PC-3 (cell line): ENCODE measurements around the gene MTM1. TPM values are rescaled to one million over a fixed set of nuclear protein-coding genes. Genes with fewer than 3 reads are reported as not detected.

Source experiments
- ATAC-seq: fragments of 200-7000 bp; cut with Tn5 transposase; 2 replicates; pipeline ENCODE4 v1.9.1; 2020; ENCODE audit warnings: mild to moderate bottlenecking, moderate library complexity
- BruUV-seq: library from RNA; stranded (reverse); fragments of 400-500 nt; replicated peaks from 2 replicates; lab custom pipeline; 2021; lab: Mats Ljungman, UMichigan
- CTCF ChIA-PET: fragments of 300-600 bp; sonication (Branson Sonifier 250); formaldehyde crosslinking; loops from one replicate; lab custom pipeline; 2022; ENCODE audit warnings: antibody characterized with exemption; lab: Charles Lee
- POLR2A ChIA-PET: fragments of 300-600 bp; sonication (Branson Sonifier 250); formaldehyde crosslinking; loops from one replicate; lab custom pipeline; 2022; ENCODE audit warnings: antibody characterized with exemption; ENCODE audit not compliant: unreplicated experiment; lab: Charles Lee
- DNase-seq: peaks from one replicate; pipeline ENCODE4 v3.0.0-alpha.2; 2015
- H2AFZ ChIP-seq: fragments of 300-600 bp; sonication (generic); 2 replicates; pipeline ENCODE4 v1.6.0; 2016; ENCODE audit warnings: antibody characterized with exemption, low read length
- H3F3A ChIP-seq: fragments of 300-600 bp; sonication (generic); one replicate; pipeline ENCODE4 v1.6.0; 2017; ENCODE audit warnings: antibody characterized with exemption, low read length, control low read depth, mild to moderate bottlenecking; ENCODE audit not compliant: unreplicated experiment
- H3K27ac ChIP-seq: fragments of 300-600 bp; sonication (generic); 2 replicates; pipeline ENCODE4 v1.5.1; 2016; ENCODE audit warnings: mild to moderate bottlenecking, low read length
- H3K27me3 ChIP-seq: fragments of 300-600 bp; sonication (generic); 2 replicates; pipeline ENCODE4 v1.6.1; 2016; ENCODE audit warnings: low read length, mixed read lengths
- H3K36me3 ChIP-seq: fragments of 300-600 bp; sonication (generic); 2 replicates; pipeline ENCODE4 v1.6.1; 2016; ENCODE audit warnings: low read depth, mixed run types, low read length, mixed read lengths
- H3K4me1 ChIP-seq: fragments of 300-600 bp; sonication (generic); 2 replicates; pipeline ENCODE4 v1.5.1; 2016; ENCODE audit warnings: low read length; ENCODE audit not compliant: insufficient read depth
- H3K4me2 ChIP-seq: fragments of 300-600 bp; sonication (generic); 2 replicates; pipeline ENCODE4 v1.6.0; 2016; ENCODE audit warnings: low read length
- H3K4me3 ChIP-seq: fragments of 300-600 bp; sonication (generic); 2 replicates; pipeline ENCODE4 v1.5.1; 2016; ENCODE audit warnings: mild to moderate bottlenecking, low read length, mixed read lengths
- H3K79me2 ChIP-seq: fragments of 300-600 bp; sonication (generic); 2 replicates; pipeline ENCODE4 v1.6.1; 2017; ENCODE audit warnings: low read length, mixed read lengths
- H3K9ac ChIP-seq: fragments of 300-600 bp; sonication (generic); 2 replicates; pipeline ENCODE4 v1.6.0; 2016; ENCODE audit warnings: mild to moderate bottlenecking, low read length
- H3K9me2 ChIP-seq: fragments of 300-600 bp; sonication (generic); replicated peaks from 2 replicates; pipeline ENCODE4 v1.6.1; 2016; ENCODE audit warnings: mixed run types, low read length, mixed read lengths
- H3K9me3 ChIP-seq: fragments of 300-600 bp; sonication (generic); 2 replicates; pipeline ENCODE4 v1.6.1; 2016; ENCODE audit warnings: low read length, mixed read lengths
- H4K20me1 ChIP-seq: fragments of 300-600 bp; sonication (generic); 2 replicates; pipeline ENCODE4 v1.6.1; 2016; ENCODE audit warnings: low read length, mixed read lengths
- EZH2 ChIP-seq: fragments of 300-600 bp; sonication (generic); IDR thresholded peaks from one replicate; pipeline ENCODE4 v1.6.1; 2017; ENCODE audit warnings: antibody characterized with exemption, mild to moderate bottlenecking, low read length; ENCODE audit not compliant: unreplicated experiment
- EZH2phosphoT487 ChIP-seq: fragments of 300-600 bp; sonication (generic); IDR thresholded peaks from 2 replicates; pipeline ENCODE4 v1.6.1; 2018; ENCODE audit warnings: mild to moderate bottlenecking, antibody characterized with exemption, low read length, borderline replicate concordance
- intact Hi-C: fragments of 100-400 bp; cut with micrococcal nuclease; formaldehyde crosslinking; loops from 2 replicates; pipeline ENCODE4 v1.9.0; 2023
- total RNA-seq: library from RNA; depleted of rRNA; stranded (reverse); fragments of >200 nt; gene quantifications from 2 replicates; pipeline ENCODE4 v1.2.3, GENCODE V29; 2014
- TF ChIP-seq, protein P1 (sequence below): fragments of 300-600 bp; sonication (generic); conservative IDR thresholded peaks from 2 replicates; pipeline ENCODE4 v1.5.1; 2017; ENCODE audit warnings: antibody characterized with exemption, low read depth, mild to moderate bottlenecking, low read length

Gene MTM1
- total RNA-seq, 1 experiment from 2014 or later, result 13.7 TPM

GRCh38 chrX:150615356-150615755, 46.9 kb downstream of the MTM1 start:
- DNase-seq, result no peak
- Histone ChIP-seq H3K79me2 (no peaks in the 10 kb centered on the region), H3K9me2 (no peaks in the 10 kb centered on the region), H3K36me3 (no peaks in the 10 kb centered on the region), H3K4me2 (no peak overlapping the region), H3K4me3 (no peak overlapping the region), H3K27ac (no peak overlapping the region), H4K20me1 (no peaks in the 10 kb centered on the region), H3K4me1 (no peaks in the 10 kb centered on the region), H3K9ac (no peak overlapping the region), H3K27me3 (no peaks in the 10 kb centered on the region), H3F3A (no peaks in the 10 kb centered on the region), H3K9me3 (no peaks in the 10 kb centered on the region), H2AFZ (no peak overlapping the region)
- BruUV-seq, result no TSS peak
- ChIA-PET POLR2A (no interaction called here), CTCF (no interaction called here)
- no peak for ATAC-seq
- TF ChIP-seq EZH2phosphoT487 (no peak), EZH2 (no peak)
- TF ChIP-seq, protein P1, sequence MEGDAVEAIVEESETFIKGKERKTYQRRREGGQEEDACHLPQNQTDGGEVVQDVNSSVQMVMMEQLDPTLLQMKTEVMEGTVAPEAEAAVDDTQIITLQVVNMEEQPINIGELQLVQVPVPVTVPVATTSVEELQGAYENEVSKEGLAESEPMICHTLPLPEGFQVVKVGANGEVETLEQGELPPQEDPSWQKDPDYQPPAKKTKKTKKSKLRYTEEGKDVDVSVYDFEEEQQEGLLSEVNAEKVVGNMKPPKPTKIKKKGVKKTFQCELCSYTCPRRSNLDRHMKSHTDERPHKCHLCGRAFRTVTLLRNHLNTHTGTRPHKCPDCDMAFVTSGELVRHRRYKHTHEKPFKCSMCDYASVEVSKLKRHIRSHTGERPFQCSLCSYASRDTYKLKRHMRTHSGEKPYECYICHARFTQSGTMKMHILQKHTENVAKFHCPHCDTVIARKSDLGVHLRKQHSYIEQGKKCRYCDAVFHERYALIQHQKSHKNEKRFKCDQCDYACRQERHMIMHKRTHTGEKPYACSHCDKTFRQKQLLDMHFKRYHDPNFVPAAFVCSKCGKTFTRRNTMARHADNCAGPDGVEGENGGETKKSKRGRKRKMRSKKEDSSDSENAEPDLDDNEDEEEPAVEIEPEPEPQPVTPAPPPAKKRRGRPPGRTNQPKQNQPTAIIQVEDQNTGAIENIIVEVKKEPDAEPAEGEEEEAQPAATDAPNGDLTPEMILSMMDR, result no peak
- intact Hi-C loops, result no loop called here

DNA sequence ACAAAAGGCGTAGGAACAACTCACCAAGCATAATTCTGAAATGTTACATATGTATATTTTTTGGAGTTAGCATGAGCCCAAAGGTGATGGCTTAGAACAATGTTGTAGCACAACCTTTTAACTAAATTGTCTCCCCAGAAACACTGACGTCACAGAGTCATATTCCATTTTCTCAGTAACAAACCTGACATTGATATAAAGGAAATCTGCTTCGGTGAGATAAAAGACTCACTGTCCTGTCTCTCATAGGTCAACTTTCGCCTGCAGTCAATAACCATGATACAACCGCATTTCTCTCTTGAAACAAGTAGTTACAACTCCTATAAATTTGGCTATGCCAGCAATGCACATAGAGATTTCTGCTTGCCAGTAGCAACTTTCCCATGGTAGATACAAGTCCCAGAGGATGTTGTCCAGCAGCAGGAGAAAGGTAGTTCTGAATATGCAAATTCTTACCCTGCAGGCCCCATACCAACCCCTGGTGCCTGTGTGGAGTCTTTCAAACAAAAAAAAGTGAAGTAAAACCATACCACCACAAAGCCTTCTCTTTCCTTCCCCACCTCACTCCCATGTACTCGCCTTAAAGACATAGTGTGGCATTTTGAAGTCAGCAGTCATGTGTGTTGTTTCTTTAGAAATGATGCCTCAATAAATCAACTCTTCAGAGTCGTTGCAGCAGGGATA, 47.9 kb downstream of the MTM1 start:
- TF ChIP-seq, protein P1, result no peak
- TF ChIP-seq EZH2phosphoT487 (no peak), EZH2 (no peak)
- Histone ChIP-seq H3K4me2 (no peak overlapping the region), H3K4me1 (no peaks in the 10 kb centered on the region), H2AFZ (no peak overlapping the region), H3K79me2 (no peaks in the 10 kb centered on the region), H3K36me3 (no peaks in the 10 kb centered on the region), H3F3A (no peaks in the 10 kb centered on the region), H3K27me3 (no peaks in the 10 kb centered on the region), H3K9me2 (no peaks in the 10 kb centered on the region), H3K9me3 (no peaks in the 10 kb centered on the region), H4K20me1 (no peaks in the 10 kb centered on the region), H3K4me3 (no peak overlapping the region), H3K9ac (no peak overlapping the region), H3K27ac (no peak overlapping the region)
- BruUV-seq, result no TSS peak
- ChIA-PET CTCF (no interaction called here), POLR2A (no interaction called here)
- intact Hi-C loops, result no loop called here
- no peak for DNase-seq
- ATAC-seq, result no peak

DNA sequence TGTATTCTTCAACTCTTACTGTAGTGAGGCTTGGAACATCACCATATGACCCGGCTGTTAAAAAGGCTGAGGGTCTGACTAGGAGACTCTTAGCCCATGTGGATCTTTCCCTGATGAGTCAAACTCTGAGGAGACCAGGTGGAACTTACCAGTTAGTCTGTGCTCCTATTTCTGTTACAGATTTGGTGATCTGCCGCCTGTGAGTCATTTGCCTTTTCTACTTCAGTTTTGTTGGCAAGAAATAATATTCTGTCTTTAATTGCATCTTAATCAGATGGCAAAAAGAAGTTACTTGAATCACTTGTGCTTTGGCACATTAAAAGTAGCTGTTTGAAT, 48.4 kb downstream of the MTM1 start:
- Histone ChIP-seq H3K79me2 (no peaks in the 10 kb centered on the region), H3K4me3 (no peak overlapping the region), H3K27me3 (no peaks in the 10 kb centered on the region), H3K9me3 (no peaks in the 10 kb centered on the region), H3K4me2 (no peak overlapping the region), H3F3A (no peaks in the 10 kb centered on the region), H3K36me3 (no peaks in the 10 kb centered on the region), H2AFZ (no peak overlapping the region), H3K27ac (no peak overlapping the region), H3K9me2 (no peaks in the 10 kb centered on the region), H3K9ac (no peak overlapping the region), H3K4me1 (no peaks in the 10 kb centered on the region), H4K20me1 (no peaks in the 10 kb centered on the region)
- CTCF ChIA-PET, result no interaction called here
- ATAC-seq (no peak), DNase-seq (no peak)
- POLR2A ChIA-PET, result no interaction called here
- intact Hi-C loops, result no loop called here
- TF ChIP-seq EZH2, result no peak
- no TSS peak for BruUV-seq
